Measurements from ENCODE around the gene KIF21A. TPM values are rescaled to one million over a fixed set of nuclear protein-coding genes. Genes with fewer than 3 reads are reported as not detected.

The KIF21A gene
- polyA plus RNA-seq, 2 donors = 15.5 to 15.7 TPM

GRCh38 chr12:39413836-39414771 is 28.8 kb downstream of the KIF21A start:
- 75 to 83% methylated on average over 2 of the region's 2 CpGs for WGBS, 2 donors
- no peaks in the 10 kb centered on the region for H3K9me3 ChIP-seq (ENCODE audit: control insufficient read depth in 2 of 2, insufficient read depth in 1 of 2, low read depth in 1 of 2, low read length in 1 of 2)
- no peak overlapping the region for H3K27ac ChIP-seq (ENCODE audit: low read depth in 2 of 2, low read length in 1 of 2)
- no peaks in the 10 kb centered on the region for H3K27me3 ChIP-seq (ENCODE audit: control insufficient read depth in 1 of 2, insufficient read depth in 2 of 2, low read length in 2 of 2)
- H3K36me3 ChIP-seq (ENCODE audit: control insufficient read depth in 2 of 2, insufficient read depth in 2 of 2, low read length in 1 of 2) = no peaks in the 10 kb centered on the region
- H3K4me3 ChIP-seq (ENCODE audit: low read depth in 1 of 2, low read length in 2 of 2) = no peak overlapping the region
- H3K4me1 ChIP-seq (ENCODE audit: control insufficient read depth in 2 of 2, insufficient read depth in 2 of 2, low read length in 1 of 2) = no peaks in the 10 kb centered on the region

DNA sequence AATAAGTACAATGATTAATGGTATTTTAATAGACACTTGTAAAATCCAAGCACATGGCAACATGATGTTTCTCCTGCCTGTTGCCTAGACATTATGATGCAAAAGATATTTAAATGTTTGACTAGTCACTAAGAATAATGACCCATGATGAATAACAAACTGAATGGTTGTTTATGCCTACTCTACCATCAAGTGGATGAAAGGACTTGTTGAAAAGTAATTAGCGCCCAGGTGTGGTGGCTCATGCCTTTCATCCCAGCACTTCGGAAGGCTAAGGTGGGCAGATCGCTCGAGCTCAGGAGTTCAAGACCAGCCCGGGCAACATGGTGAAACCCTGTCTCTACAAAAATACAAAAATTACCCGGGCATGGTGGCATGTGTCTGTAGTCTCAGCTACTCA is 30.7 kb downstream of the KIF21A start:
- Histone ChIP-seq H3K27ac (ENCODE audit: low read depth in 2 of 2, low read length in 1 of 2) (no peak overlapping the region), H3K4me1 (ENCODE audit: control insufficient read depth in 2 of 2, insufficient read depth in 2 of 2, low read length in 1 of 2) (no peaks in the 10 kb centered on the region), H3K4me3 (ENCODE audit: low read depth in 1 of 2, low read length in 2 of 2) (no peak overlapping the region), H3K27me3 (ENCODE audit: control insufficient read depth in 1 of 2, insufficient read depth in 2 of 2, low read length in 2 of 2) (no peaks in the 10 kb centered on the region), H3K36me3 (ENCODE audit: control insufficient read depth in 2 of 2, insufficient read depth in 2 of 2, low read length in 1 of 2) (no peaks in the 10 kb centered on the region), H3K9me3 (ENCODE audit: control insufficient read depth in 2 of 2, insufficient read depth in 1 of 2, low read depth in 1 of 2, low read length in 1 of 2) (no peaks in the 10 kb centered on the region)
- WGBS, 2 donors = 86 to 87% methylated on average over 6 of the region's 6 CpGs

DNA sequence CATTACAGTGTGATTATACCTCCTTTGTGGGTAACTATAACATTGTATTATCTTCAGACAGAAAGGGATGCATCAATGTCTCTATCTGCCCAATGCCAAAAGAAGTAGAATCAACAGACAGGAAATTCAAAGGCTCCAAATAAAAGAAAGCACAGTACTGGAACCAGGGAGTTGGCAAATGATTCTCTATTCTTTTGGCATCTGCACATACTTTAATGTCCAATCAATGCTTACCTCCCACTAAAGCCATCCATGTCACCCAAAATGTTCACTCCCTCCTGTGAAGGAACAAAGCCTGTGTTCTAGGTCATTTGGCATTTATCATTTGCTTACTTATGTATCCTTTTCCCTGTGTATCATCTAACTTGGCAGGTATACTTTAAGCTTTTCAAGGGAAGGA is 36.7 kb downstream of the KIF21A start:
- H3K36me3 ChIP-seq (ENCODE audit: control insufficient read depth in 2 of 2, insufficient read depth in 2 of 2, low read length in 1 of 2) = no peaks in the 10 kb centered on the region
- H3K9me3 ChIP-seq (ENCODE audit: control insufficient read depth in 2 of 2, insufficient read depth in 1 of 2, low read depth in 1 of 2, low read length in 1 of 2) = no peaks in the 10 kb centered on the region
- H3K27ac ChIP-seq (ENCODE audit: low read depth in 2 of 2, low read length in 1 of 2) = no peak overlapping the region
- no peaks in the 10 kb centered on the region for H3K27me3 ChIP-seq (ENCODE audit: control insufficient read depth in 1 of 2, insufficient read depth in 2 of 2, low read length in 2 of 2)
- no peaks in the 10 kb centered on the region for H3K4me1 ChIP-seq (ENCODE audit: control insufficient read depth in 2 of 2, insufficient read depth in 2 of 2, low read length in 1 of 2)
- no peak overlapping the region for H3K4me3 ChIP-seq (ENCODE audit: low read depth in 1 of 2, low read length in 2 of 2)

GRCh38 chr12:39405580-39405979 is 37.3 kb downstream of the KIF21A start:
- Histone ChIP-seq H3K4me3 (ENCODE audit: low read depth in 1 of 2, low read length in 2 of 2) (no peak overlapping the region), H3K27ac (ENCODE audit: low read depth in 2 of 2, low read length in 1 of 2) (no peak overlapping the region), H3K27me3 (ENCODE audit: control insufficient read depth in 1 of 2, insufficient read depth in 2 of 2, low read length in 2 of 2) (no peaks in the 10 kb centered on the region), H3K36me3 (ENCODE audit: control insufficient read depth in 2 of 2, insufficient read depth in 2 of 2, low read length in 1 of 2) (no peaks in the 10 kb centered on the region), H3K4me1 (ENCODE audit: control insufficient read depth in 2 of 2, insufficient read depth in 2 of 2, low read length in 1 of 2) (no peaks in the 10 kb centered on the region), H3K9me3 (ENCODE audit: control insufficient read depth in 2 of 2, insufficient read depth in 1 of 2, low read depth in 1 of 2, low read length in 1 of 2) (no peaks in the 10 kb centered on the region)
- WGBS, 2 donors = 80 to 81% methylated on average over 3 of the region's 3 CpGs

- Histone ChIP-seq H3K27ac (ENCODE audit: low read depth in 2 of 2, low read length in 1 of 2) (no peak overlapping the region), H3K27me3 (ENCODE audit: control insufficient read depth in 1 of 2, insufficient read depth in 2 of 2, low read length in 2 of 2) (no peaks in the 10 kb centered on the region), H3K4me3 (ENCODE audit: low read depth in 1 of 2, low read length in 2 of 2) (no peak overlapping the region), H3K36me3 (ENCODE audit: control insufficient read depth in 2 of 2, insufficient read depth in 2 of 2, low read length in 1 of 2) (no peaks in the 10 kb centered on the region), H3K4me1 (ENCODE audit: control insufficient read depth in 2 of 2, insufficient read depth in 2 of 2, low read length in 1 of 2) (no peaks in the 10 kb centered on the region), H3K9me3 (ENCODE audit: control insufficient read depth in 2 of 2, insufficient read depth in 1 of 2, low read depth in 1 of 2, low read length in 1 of 2) (no peaks in the 10 kb centered on the region)
- 87 to 95% methylated on average over 1 of the region's 1 CpG for WGBS, 2 donors
These were observed 38.9 kb downstream of the KIF21A start for GRCh38 chr12:39404000-39404399.

GRCh38 chr12:39403376-39403775 is 39.5 kb downstream of the KIF21A start:
- Histone ChIP-seq H3K27me3 (ENCODE audit: control insufficient read depth in 1 of 2, insufficient read depth in 2 of 2, low read length in 2 of 2) (no peaks in the 10 kb centered on the region), H3K27ac (ENCODE audit: low read depth in 2 of 2, low read length in 1 of 2) (no peak overlapping the region), H3K36me3 (ENCODE audit: control insufficient read depth in 2 of 2, insufficient read depth in 2 of 2, low read length in 1 of 2) (no peaks in the 10 kb centered on the region), H3K9me3 (ENCODE audit: control insufficient read depth in 2 of 2, insufficient read depth in 1 of 2, low read depth in 1 of 2, low read length in 1 of 2) (no peaks in the 10 kb centered on the region), H3K4me1 (ENCODE audit: control insufficient read depth in 2 of 2, insufficient read depth in 2 of 2, low read length in 1 of 2) (no peaks in the 10 kb centered on the region), H3K4me3 (ENCODE audit: low read depth in 1 of 2, low read length in 2 of 2) (no peak overlapping the region)

DNA sequence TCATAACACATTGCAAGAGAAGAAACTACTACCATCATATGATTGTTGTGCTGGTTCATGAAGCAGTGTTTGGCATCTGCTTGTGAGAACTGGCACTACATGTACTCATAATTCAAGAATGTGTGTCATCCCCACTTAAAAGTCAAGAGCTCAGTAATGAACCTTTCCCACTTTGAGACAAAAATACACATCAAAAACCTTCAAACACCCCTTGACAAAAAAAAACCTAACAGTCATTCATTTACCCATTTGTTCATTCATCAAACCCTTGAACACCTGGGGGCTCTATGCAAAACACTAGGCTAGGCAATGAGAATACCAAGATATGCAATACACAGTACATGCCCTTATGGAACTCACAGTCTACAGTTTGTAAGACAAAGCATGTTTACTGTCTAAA is 40.0 kb downstream of the KIF21A start:
- H3K27me3 ChIP-seq (ENCODE audit: control insufficient read depth in 1 of 2, insufficient read depth in 2 of 2, low read length in 2 of 2) = no peaks in the 10 kb centered on the region
- no peaks in the 10 kb centered on the region for H3K36me3 ChIP-seq (ENCODE audit: control insufficient read depth in 2 of 2, insufficient read depth in 2 of 2, low read length in 1 of 2)
- H3K27ac ChIP-seq (ENCODE audit: low read depth in 2 of 2, low read length in 1 of 2) = no peak overlapping the region
- H3K9me3 ChIP-seq (ENCODE audit: control insufficient read depth in 2 of 2, insufficient read depth in 1 of 2, low read depth in 1 of 2, low read length in 1 of 2) = no peaks in the 10 kb centered on the region
- no peak overlapping the region for H3K4me3 ChIP-seq (ENCODE audit: low read depth in 1 of 2, low read length in 2 of 2)
- H3K4me1 ChIP-seq (ENCODE audit: control insufficient read depth in 2 of 2, insufficient read depth in 2 of 2, low read length in 1 of 2) = no peaks in the 10 kb centered on the region

GRCh38 chr12:39401459-39401858 is 41.5 kb downstream of the KIF21A start:
- Histone ChIP-seq H3K27me3 (ENCODE audit: control insufficient read depth in 1 of 2, insufficient read depth in 2 of 2, low read length in 2 of 2) (no peaks in the 10 kb centered on the region), H3K4me3 (ENCODE audit: low read depth in 1 of 2, low read length in 2 of 2) (no peak overlapping the region), H3K36me3 (ENCODE audit: control insufficient read depth in 2 of 2, insufficient read depth in 2 of 2, low read length in 1 of 2) (no peaks in the 10 kb centered on the region), H3K9me3 (ENCODE audit: control insufficient read depth in 2 of 2, insufficient read depth in 1 of 2, low read depth in 1 of 2, low read length in 1 of 2) (no peaks in the 10 kb centered on the region), H3K27ac (ENCODE audit: low read depth in 2 of 2, low read length in 1 of 2) (no peak overlapping the region), H3K4me1 (ENCODE audit: control insufficient read depth in 2 of 2, insufficient read depth in 2 of 2, low read length in 1 of 2) (no peaks in the 10 kb centered on the region)
- 68 to 73% methylated on average over 2 of the region's 2 CpGs for WGBS, 2 donors

DNA sequence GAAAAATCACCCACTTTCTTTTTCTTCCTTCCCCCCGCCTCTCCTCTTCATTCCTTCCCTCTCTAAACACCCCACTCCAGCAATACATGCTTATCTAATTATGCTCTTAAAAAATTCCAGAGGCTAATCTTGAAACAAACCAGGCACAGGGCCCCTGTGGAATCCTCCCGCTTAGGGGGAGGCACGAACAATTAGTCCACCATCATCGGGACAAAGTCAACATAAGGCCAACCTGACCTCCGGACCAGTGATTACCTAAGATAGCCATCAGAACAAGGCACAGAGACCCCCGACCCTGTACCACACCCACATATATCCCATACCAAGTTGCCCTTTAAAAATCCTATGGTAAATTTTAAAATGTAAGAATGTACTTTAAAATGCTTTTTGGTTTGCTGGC is 47.1 kb downstream of the KIF21A start:
- no peaks in the 10 kb centered on the region for H3K36me3 ChIP-seq (ENCODE audit: control insufficient read depth in 2 of 2, insufficient read depth in 2 of 2, low read length in 1 of 2)
- 74 to 83% methylated on average over 6 of the region's 6 CpGs for WGBS, 2 donors
- no peaks in the 10 kb centered on the region for H3K4me1 ChIP-seq (ENCODE audit: control insufficient read depth in 2 of 2, insufficient read depth in 2 of 2, low read length in 1 of 2)
- no peak overlapping the region for H3K4me3 ChIP-seq (ENCODE audit: low read depth in 1 of 2, low read length in 2 of 2)
- no peaks in the 10 kb centered on the region for H3K27me3 ChIP-seq (ENCODE audit: control insufficient read depth in 1 of 2, insufficient read depth in 2 of 2, low read length in 2 of 2)
- H3K9me3 ChIP-seq (ENCODE audit: control insufficient read depth in 2 of 2, insufficient read depth in 1 of 2, low read depth in 1 of 2, low read length in 1 of 2) = no peaks in the 10 kb centered on the region
- no peak overlapping the region for H3K27ac ChIP-seq (ENCODE audit: low read depth in 2 of 2, low read length in 1 of 2)

DNA sequence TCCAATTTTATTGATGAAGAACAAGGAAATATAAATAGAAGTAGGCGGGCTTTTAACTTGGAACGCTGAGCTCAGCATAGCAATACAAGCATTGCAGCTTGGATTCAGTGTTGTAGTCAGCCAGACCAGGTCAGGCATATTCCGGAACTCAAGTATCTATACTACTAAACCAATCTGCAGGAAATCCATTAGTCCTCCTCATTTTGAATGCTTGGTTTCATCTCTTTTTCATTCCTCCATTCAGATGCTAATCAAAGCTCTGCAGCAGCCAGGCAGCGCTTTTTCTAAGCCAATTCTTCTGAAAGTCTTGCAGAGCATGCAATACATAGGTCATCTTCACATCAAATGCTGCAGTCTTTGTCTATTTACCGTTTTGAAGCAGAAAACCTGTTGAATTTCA is 49.0 kb downstream of the KIF21A start:
- Histone ChIP-seq H3K4me1 (ENCODE audit: control insufficient read depth in 2 of 2, insufficient read depth in 2 of 2, low read length in 1 of 2) (no peaks in the 10 kb centered on the region), H3K9me3 (ENCODE audit: control insufficient read depth in 2 of 2, insufficient read depth in 1 of 2, low read depth in 1 of 2, low read length in 1 of 2) (no peaks in the 10 kb centered on the region), H3K27me3 (ENCODE audit: control insufficient read depth in 1 of 2, insufficient read depth in 2 of 2, low read length in 2 of 2) (no peaks in the 10 kb centered on the region), H3K4me3 (ENCODE audit: low read depth in 1 of 2, low read length in 2 of 2) (no peak overlapping the region), H3K27ac (ENCODE audit: low read depth in 2 of 2, low read length in 1 of 2) (no peak overlapping the region), H3K36me3 (ENCODE audit: control insufficient read depth in 2 of 2, insufficient read depth in 2 of 2, low read length in 1 of 2) (no peaks in the 10 kb centered on the region)
- WGBS, 2 donors = 68 to 72% methylated on average over 5 of the region's 5 CpGs
